NCI-H82 (cell line): ENCODE measurements around the gene ZNF532.
A peak's percentile ranks its signal among the peaks of the same experiment; 100 is the strongest.

Source experiments
- DNase-seq: peaks from one replicate; lab custom pipeline; 2025; lab: John Stamatoyannopoulos, UW

ZNF532 gene

DNA sequence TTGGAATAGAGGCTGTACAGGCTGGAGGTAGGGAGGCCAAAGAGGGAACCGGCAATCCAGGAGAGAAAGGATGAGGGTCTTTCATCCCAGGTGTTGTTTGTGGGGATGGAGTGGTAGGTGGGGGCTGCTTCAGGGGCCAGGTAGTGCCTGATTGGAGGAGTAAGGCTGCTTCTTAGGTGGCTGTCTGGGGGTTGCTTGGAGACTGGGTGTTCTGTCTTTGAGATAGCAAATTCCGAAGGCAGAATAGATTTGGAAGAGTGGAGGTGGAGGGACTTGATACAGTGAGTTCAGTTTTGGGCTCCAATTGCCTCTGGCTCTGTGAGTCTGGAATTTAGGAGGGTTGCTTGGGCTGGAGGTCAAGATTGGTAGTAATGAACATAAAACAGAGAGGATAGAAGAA, 5.9 kb downstream of the ZNF532 start:
- DNase-seq: no peak

DNA sequence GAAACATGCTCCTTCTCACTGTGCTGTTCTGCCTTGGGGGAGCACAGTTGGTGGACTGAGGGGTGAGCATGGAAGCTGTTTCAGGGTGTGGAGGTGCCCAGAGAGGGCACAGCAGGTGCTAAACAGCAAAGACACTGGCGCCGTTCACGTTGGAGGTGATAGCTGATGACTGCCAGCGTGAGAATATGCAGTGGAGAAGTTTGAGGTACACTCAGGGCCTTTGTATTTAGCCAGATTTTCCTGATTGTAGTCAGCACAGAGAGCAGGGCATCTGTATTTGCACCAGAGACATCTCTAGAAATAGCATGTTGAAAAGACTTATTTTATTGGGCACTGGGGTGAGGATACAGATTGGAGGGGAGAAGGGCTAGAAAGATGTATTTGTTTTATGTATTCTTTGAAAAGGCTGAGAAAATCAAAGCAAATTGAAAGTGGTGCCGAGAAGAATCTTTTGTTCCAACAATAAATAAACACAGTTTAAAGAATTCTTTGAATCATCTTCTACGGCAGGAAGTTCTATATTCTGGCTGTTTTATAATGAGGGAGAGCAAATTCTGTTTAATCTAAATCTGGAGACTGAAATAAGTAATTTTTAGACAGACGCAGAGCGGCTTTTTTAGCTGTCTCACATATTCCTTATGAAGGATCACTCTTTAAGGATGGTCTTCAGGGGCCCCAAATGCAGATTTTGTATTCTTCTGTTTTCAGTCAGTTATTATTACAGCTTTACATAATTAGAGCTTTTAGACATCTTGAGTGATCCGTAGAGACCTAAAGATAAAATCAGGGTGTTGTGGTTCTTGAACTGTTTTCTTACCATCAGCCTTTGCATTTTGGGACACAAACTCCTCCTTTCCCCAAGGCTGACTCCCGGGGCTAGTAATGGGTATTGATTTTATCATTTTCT, 7.1 kb downstream of the ZNF532 start:
- DNase-seq: no peak

DNA sequence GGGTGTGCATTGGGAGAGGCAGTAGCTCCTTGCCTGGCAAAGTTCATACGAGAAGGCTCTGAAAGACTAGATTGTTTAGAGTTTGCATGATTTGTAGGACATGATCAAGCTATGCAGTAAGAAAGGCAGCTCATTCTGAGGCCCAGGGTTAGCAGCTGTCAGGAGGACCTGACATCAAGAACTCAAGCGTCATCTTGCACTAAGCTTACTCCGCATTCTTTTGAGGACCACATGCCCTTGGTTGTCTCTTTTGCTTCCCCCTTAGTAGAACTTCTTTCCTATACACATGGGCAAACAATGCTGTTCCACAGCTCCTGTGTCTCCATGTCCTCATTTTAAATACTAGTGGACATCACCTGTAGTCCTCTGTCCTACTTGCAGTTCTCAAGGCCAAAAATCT, 14.0 kb downstream of the ZNF532 start:
- DNase-seq: no peak

- no peak for DNase-seq
These were observed 16.8 kb downstream of the ZNF532 start for GRCh38 chr18:58881477-58881876.

GRCh38 chr18:58882044-58882443, 17.4 kb downstream of the ZNF532 start:
- no peak for DNase-seq

DNA sequence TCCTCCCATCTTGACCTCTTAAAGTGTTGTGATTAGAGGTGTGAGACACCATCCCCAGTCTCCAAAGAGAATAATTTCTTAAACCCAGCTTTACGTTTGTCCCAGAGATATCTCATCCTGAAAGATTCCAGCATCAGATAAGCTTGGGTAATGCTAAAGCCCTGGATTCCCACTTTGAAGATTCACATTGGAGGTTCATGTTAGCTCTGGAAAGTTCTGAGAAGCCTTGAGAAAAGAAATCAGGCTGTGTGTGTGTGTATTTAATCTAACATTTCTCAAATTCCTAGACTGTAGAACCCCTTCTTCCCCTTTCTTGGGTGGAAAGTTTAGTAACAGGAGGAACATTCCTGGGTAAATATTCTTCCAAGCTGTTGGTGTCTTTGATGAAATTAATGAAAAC, 18.0 kb downstream of the ZNF532 start:
- no peak for DNase-seq

DNA sequence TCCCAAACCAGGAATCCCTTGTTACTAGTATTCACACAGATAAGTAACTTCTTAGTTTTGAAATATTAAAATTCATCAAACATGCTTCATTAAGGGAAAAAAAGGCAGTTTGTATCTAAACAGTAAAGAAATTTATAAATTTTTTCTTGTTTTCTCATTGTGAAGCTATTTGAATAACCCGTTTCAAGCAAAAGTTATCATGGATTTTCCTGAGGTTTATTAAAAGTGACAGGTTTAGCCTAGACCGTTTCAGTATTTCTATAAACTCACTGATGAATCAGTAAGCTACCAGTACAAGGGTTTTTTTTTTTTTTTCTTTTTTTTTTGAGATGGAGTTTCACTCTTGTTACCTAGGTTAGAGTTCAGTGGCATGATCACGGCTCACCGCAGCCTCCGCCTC, 20.0 kb downstream of the ZNF532 start:
- no peak for DNase-seq

DNA sequence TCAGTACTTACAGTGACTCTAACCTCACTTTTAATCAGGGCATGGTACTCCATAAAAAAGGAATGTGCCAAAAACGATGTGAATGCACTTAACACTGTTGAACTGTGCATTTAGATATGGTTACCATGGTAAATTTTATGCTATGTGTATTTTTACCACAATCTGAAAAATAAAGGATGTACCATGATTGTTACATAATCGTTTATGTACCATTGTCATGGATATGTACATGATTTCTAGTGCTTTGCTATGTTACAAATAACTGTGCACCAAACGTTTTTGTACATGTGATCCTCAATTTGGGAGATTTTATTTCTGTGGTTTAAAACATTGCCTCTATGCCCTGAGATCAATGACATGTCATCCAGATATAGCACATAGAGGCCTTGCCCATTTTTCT, 21.8 kb downstream of the ZNF532 start:
- no peak for DNase-seq

DNA sequence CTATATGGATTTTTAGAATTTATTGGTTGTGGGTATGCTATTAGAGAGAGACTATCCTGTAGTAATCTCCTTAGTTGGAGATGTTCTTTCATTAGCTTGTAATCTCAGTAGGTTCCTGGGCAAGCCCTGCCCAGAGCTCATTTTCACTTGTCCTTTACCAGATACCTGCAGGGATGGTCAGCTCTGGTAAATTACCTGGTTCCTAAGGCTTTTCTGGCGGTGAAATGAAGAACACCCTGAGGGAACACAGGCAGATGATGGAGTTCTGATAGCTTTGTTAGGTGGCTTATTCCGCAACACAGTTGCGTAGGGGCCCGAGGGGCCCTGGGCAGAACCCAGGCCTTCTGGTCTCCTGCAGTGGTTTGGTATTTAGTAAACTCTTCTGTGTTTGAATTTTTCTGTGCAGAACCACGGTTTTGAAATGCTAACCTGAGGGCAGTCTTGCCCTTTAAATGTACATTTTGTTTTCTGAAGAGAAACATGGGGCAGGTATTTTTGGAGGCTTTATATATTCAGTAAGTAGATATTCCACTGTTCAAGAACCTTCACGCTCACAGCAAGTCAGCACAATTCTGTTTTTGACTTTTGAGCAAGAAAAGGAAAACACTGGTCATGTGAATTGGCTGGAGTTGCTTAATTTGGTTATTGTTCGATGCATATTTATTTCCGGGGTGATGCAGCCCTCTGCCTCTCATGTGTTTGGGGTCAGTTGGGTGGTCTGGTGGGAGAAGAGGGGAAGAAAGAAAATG, 22.4 kb downstream of the ZNF532 start:
- no peak for DNase-seq

- peak; percentile 22 for DNase-seq
These were observed 22.9 kb downstream of the ZNF532 start for GRCh38 chr18:58887613-58887963.

DNA sequence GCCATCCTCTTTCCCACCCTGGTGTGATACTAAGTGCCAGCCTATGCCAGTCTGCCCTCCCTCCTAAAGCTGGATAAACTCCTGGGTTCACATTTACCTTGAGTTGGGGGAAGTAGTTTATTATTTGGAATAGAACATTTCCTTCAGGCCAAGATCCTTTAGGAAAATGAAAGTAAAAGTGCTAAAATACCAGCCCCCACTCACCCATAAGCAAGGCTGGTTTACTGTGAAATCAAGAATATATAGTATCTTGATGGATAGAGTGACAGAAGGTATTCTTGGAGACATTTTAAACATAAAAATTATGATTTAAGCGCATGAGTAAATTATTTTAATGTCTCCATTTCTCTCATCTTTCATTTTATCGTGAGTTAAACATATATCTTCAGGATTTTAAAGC, 27.1 kb downstream of the ZNF532 start:
- DNase-seq: no peak

DNA sequence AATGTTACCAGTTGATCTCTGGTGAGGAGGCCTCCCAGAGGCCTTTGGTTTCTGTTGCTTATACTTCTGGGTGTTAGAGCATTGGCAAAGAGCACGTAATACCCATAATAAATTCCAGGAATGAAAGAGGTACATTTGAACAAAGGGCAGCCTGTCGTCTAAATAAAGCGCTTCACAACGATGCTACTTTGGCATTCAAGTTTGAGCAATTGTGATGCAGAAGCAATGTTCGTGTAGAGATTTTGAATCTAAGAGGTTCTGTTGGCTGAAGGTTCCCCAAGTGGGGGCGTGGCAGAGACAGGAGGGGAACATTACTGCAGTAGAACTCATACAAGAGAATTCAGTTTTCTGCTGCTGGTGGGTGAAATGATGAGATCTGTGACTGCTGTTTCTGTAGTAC, 27.8 kb downstream of the ZNF532 start:
- DNase-seq: no peak

GRCh38 chr18:58893388-58894099, 28.9 kb downstream of the ZNF532 start:
- DNase-seq: no peak

- DNase-seq: no peak
These were observed 30.3 kb downstream of the ZNF532 start for GRCh38 chr18:58894930-58895329.

- peak; percentile 27 for DNase-seq
These were observed 30.7 kb downstream of the ZNF532 start for GRCh38 chr18:58895385-58895784.

- DNase-seq: peak; percentile 96
These were observed 31.6 kb downstream of the ZNF532 start for GRCh38 chr18:58896268-58896667.

DNA sequence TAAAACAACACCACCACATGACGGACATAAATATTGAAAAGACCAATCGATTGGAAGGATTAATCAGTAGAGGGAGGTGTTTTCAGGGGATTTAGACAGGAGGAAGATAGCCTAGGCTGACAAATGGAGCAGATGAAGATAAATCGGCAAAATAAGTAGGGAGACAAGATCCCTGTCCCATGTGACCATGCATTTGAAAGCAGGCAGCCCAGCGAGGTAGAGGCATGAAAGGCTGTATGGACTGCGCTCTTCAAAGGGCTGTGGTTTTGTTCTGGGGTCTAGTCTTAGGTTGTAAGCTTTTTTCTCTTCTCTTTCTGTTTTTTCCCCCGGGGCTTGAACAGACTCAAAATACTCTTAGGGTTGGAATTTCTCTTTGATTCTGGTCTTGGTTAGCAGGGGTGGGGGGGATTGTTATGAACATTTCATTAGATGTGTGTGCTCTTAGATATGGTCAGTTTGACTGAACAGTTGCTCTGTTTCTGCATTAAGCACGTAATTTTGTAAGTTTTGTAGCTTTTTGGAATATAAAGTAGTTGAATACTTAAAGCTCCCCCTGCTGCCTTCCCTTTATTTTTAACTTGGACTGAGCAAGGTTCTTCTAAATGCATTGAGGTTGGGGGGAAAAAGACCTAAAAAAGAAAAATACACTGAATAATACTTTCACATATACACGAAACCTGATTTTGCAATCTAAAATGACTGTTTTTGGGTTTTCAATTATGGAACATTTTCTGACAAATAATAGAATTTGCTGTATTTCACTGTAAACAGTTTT, 32.2 kb downstream of the ZNF532 start:
- peak; percentile 97 for DNase-seq

DNA sequence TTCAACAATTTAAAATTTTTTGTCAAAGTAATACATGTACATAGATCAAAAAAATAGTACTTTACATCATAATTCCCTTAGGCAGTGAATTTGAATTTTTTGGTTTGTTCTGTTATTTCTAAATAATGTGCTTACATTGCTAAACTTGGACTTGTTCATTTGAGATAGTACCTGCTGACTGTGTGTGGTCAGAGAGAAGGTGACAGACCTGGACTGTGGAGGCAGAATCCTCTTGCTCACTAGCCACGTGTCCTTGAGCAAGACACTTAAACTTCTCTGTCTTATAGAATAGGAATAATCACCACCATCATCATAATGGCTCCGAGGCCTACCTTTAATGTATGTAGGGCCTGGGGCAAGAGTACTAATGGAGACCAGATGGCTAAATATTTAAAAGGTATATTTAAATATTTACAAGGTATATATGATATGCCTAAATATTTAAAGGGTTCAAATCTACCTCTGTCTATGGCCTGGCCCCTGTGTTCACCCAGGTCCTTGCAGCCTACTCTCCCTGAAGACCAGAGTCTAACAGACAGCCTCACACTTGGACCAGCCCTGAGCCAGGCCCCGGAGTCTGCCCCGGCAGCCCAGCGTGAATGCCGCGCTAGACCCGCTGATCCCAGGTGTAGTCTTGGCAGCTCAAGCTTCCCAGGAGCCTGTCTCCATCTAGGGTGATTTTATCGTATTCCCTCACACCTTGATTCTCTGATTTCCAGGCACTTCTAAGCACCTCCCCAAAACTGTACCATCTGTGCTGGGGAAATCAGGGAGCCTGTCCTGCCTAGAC, 33.5 kb downstream of the ZNF532 start:
- no peak for DNase-seq

DNA sequence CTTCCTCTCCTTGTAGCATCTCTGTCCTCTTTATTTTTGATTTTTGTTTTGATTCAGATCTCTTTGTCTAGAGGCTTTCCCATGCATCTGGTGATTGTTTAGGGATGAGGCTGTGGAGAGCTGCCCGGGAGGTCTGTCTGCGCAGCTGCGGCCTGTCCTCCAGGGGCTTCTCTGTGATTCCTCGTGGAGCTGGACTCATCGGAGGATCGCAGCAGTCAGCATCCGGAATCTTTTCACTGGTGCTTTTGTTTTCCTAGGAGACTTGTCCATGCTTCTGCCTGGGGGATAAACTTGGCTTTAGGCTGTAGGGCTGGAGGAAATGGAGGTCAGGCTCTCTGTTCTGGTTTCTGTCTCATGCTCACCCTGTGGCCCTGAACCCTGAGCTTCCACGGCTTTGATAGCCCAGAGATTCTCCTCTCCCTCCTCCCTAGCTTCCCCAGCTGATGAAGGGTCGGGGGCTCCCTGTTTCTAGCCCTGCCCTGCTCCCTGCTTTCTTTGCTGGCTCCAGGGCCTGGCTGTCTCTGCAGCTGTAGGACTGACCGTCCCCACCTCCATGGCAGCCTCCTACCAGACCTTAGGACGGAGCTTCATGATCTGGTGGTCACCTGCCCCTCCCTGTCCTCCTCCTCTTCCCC, 35.5 kb downstream of the ZNF532 start:
- no peak for DNase-seq

DNA sequence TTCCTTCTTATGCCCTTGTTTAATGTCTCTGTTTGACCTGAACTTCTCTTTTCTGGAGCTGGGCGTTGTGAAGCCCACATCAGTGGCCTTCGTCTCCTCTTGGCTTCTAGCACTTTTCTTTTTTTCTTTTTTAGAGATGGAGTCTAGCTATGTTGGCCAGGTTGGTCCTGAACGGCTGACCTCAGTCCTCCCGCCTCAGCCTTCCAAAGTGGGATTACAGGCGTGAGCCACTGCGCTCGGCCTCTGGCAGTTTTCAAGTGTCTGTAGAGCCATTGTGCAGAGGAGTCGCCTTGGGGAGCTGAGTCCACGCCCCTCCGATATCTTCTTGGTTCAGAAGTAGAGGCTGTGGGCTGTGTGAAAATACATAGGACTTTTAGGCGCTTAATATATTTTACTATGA, 36.5 kb downstream of the ZNF532 start:
- no peak for DNase-seq

GRCh38 chr18:58901783-58902182, 37.1 kb downstream of the ZNF532 start:
- no peak for DNase-seq
